Activated T-cell treated with anti-CD3 and anti-CD28 coated beads, Interleukin-2, amount 50 U/mL, for 4 hours (primary cell): ENCODE results near the gene CALML5. TPM values are rescaled to one million over a fixed set of nuclear protein-coding genes. Genes with fewer than 3 reads are reported as not detected.

ENCODE experiments used
- ATAC-seq, 2 donors: fragments of 200-7000 bp; cut with Tn5 transposase; one replicate each; pipeline ENCODE4 v1.10.0; 2021
- DNase-seq: peaks from one replicate; pipeline ENCODE4 v3.0.0-alpha.2; 2020
- H3K27me3 Mint-ChIP-seq: one replicate; pipeline ENCODE4 v1.8.0; 2021; ENCODE audit warnings: low read depth, mixed read lengths
- H3K36me3 Mint-ChIP-seq: one replicate; pipeline ENCODE4 v1.8.0; 2022; ENCODE audit warnings: mixed read lengths; ENCODE audit not compliant: insufficient read depth
- H3K4me1 Mint-ChIP-seq: one replicate; pipeline ENCODE4 v1.8.0; 2021; ENCODE audit warnings: low read depth, mixed read lengths
- H3K4me3 Mint-ChIP-seq: one replicate; pipeline ENCODE4 v1.8.0; 2021; ENCODE audit warnings: mild to moderate bottlenecking, moderate library complexity, mixed read lengths
- H3K9me3 Mint-ChIP-seq: one replicate; pipeline ENCODE4 v1.8.0; 2021; ENCODE audit warnings: mixed read lengths
- total RNA-seq, 3 donors: library from RNA; stranded (reverse); gene quantifications; one replicate each; pipeline ENCODE4 v1.2.1, GENCODE V29; 2021

Gene CALML5
- total RNA-seq, 3 donors from 2014 or later, result not detected

GRCh38 chr10:5504146-5505072 is 5.0 kb upstream of the CALML5 start:
- H3K9me3 Mint-ChIP-seq, result no peaks in the 10 kb centered on the region
- no peak overlapping the region for H3K4me3 Mint-ChIP-seq
- H3K27me3 Mint-ChIP-seq, result peaks cover 10% of the 10 kb centered on the region
- DNase-seq (no peak), ATAC-seq (no peak)
- H3K4me1 Mint-ChIP-seq, result no peaks in the 10 kb centered on the region
- no peaks in the 10 kb centered on the region for H3K36me3 Mint-ChIP-seq

GRCh38 chr10:5503477-5503835 is 4.1 kb upstream of the CALML5 start:
- H3K36me3 Mint-ChIP-seq, result no peaks in the 10 kb centered on the region
- H3K27me3 Mint-ChIP-seq, result peaks cover 10% of the 10 kb centered on the region
- DNase-seq, result no peak
- H3K9me3 Mint-ChIP-seq, result no peaks in the 10 kb centered on the region
- ATAC-seq, result no peak
- no peak overlapping the region for H3K4me3 Mint-ChIP-seq
- no peaks in the 10 kb centered on the region for H3K4me1 Mint-ChIP-seq

GRCh38 chr10:5502571-5503476 is 3.5 kb upstream of the CALML5 start:
- ATAC-seq (no peak), DNase-seq (no peak)
- Mint-ChIP-seq H3K4me3 (no peak overlapping the region), H3K4me1 (no peaks in the 10 kb centered on the region), H3K27me3 (peaks cover 10% of the 10 kb centered on the region), H3K36me3 (no peaks in the 10 kb centered on the region), H3K9me3 (no peaks in the 10 kb centered on the region)

- no peak overlapping the region for H3K4me3 Mint-ChIP-seq
- H3K27me3 Mint-ChIP-seq, result peaks cover 10% of the 10 kb centered on the region
- no peaks in the 10 kb centered on the region for H3K9me3 Mint-ChIP-seq
- no peaks in the 10 kb centered on the region for H3K4me1 Mint-ChIP-seq
- no peak for DNase-seq
- no peak for ATAC-seq
- no peaks in the 10 kb centered on the region for H3K36me3 Mint-ChIP-seq
These were observed 2.7 kb upstream of the CALML5 start for GRCh38 chr10:5502061-5502521.

GRCh38 chr10:5500910-5501309 is 1.5 kb upstream of the CALML5 start:
- no peaks in the 10 kb centered on the region for H3K9me3 Mint-ChIP-seq
- no peaks in the 10 kb centered on the region for H3K4me1 Mint-ChIP-seq
- H3K36me3 Mint-ChIP-seq, result no peaks in the 10 kb centered on the region
- peaks cover 10% of the 10 kb centered on the region for H3K27me3 Mint-ChIP-seq
- no peak for ATAC-seq
- no peak for DNase-seq
- no peak overlapping the region for H3K4me3 Mint-ChIP-seq

- no peaks in the 10 kb centered on the region for H3K4me1 Mint-ChIP-seq
- H3K9me3 Mint-ChIP-seq, result no peaks in the 10 kb centered on the region
- no peaks in the 10 kb centered on the region for H3K36me3 Mint-ChIP-seq
- no peak overlapping the region for H3K4me3 Mint-ChIP-seq
- ATAC-seq, result no peak
- H3K27me3 Mint-ChIP-seq, result peaks cover 8% of the 10 kb centered on the region
- DNase-seq, result no peak
These were observed 846 bp upstream of the CALML5 start for GRCh38 chr10:5500162-5500670.

GRCh38 chr10:5498791-5499492 is 428 bp downstream of the CALML5 start:
- no peak for ATAC-seq
- Mint-ChIP-seq H3K9me3 (no peaks in the 10 kb centered on the region), H3K4me3 (no peak overlapping the region), H3K4me1 (no peaks in the 10 kb centered on the region), H3K36me3 (no peaks in the 10 kb centered on the region), H3K27me3 (peaks cover 6% of the 10 kb centered on the region)
- no peak for DNase-seq

- H3K4me1 Mint-ChIP-seq, result no peaks in the 10 kb centered on the region
- H3K9me3 Mint-ChIP-seq, result no peaks in the 10 kb centered on the region
- ATAC-seq (no peak), DNase-seq (no peak)
- no peaks in the 10 kb centered on the region for H3K36me3 Mint-ChIP-seq
- H3K4me3 Mint-ChIP-seq, result no peak overlapping the region
- H3K27me3 Mint-ChIP-seq, result peaks cover 4% of the 10 kb centered on the region
These were observed 1.2 kb downstream of the CALML5 start for GRCh38 chr10:5497948-5498730.

- Mint-ChIP-seq H3K9me3 (no peaks in the 10 kb centered on the region), H3K27me3 (no peaks in the 10 kb centered on the region)
These were observed 2.1 kb downstream of the CALML5 start for GRCh38 chr10:5497289-5497688.

GRCh38 chr10:5496261-5497250 is 2.8 kb downstream of the CALML5 start:
- no peak for ATAC-seq
- Mint-ChIP-seq H3K27me3 (no peaks in the 10 kb centered on the region), H3K4me1 (no peaks in the 10 kb centered on the region), H3K36me3 (no peaks in the 10 kb centered on the region), H3K4me3 (no peak overlapping the region), H3K9me3 (no peaks in the 10 kb centered on the region)
- DNase-seq, result no peak

More at GRCh38 chr10:5497289-5497688, 2.1 kb downstream of the CALML5 start:
- ATAC-seq (no peak), DNase-seq (no peak)
- no peak overlapping the region for H3K4me3 Mint-ChIP-seq
- no peaks in the 10 kb centered on the region for H3K36me3 Mint-ChIP-seq
- H3K4me1 Mint-ChIP-seq, result no peaks in the 10 kb centered on the region

- ATAC-seq (no peak), DNase-seq (no peak)
- Mint-ChIP-seq H3K4me3 (no peak overlapping the region), H3K36me3 (no peaks in the 10 kb centered on the region), H3K4me1 (no peaks in the 10 kb centered on the region), H3K27me3 (no peaks in the 10 kb centered on the region), H3K9me3 (no peaks in the 10 kb centered on the region)
These were observed 4.8 kb downstream of the CALML5 start for GRCh38 chr10:5494611-5495010.

GRCh38 chr10:5493691-5494090 is 5.7 kb downstream of the CALML5 start:
- DNase-seq (no peak), ATAC-seq (no peak)
- Mint-ChIP-seq H3K9me3 (no peaks in the 10 kb centered on the region), H3K4me1 (no peaks in the 10 kb centered on the region), H3K36me3 (no peaks in the 10 kb centered on the region), H3K27me3 (no peaks in the 10 kb centered on the region), H3K4me3 (no peak overlapping the region)
